K562 (cell line): ENCODE results near the gene CD274.

Experiments
- POLR2A ChIP-seq: fragments of 450-650 bp; conservative IDR thresholded peaks from 2 replicates; pipeline ENCODE4 v1.6.1; 2016
- RB1 ChIP-seq: fragments of 450-650 bp; IDR thresholded peaks from 2 replicates; pipeline ENCODE4 v1.6.1; 2017; ENCODE audit warnings: low read depth, mild to moderate bottlenecking

- TF ChIP-seq POLR2A (no peak), RB1 (no peak)
Observed at GRCh38 chr9:5447337-5447736, 3.0 kb upstream of the CD274 start.
